Lung (tissue), 16 donors: Measurements from ENCODE around the gene GAA. TPM values are rescaled to one million over a fixed set of nuclear protein-coding genes. Genes with fewer than 3 reads are reported as not detected.
A peak's percentile ranks its signal among the peaks of the same experiment; 100 is the strongest.

ENCODE experiments used
- ATAC-seq: fragments of 200-7000 bp; cut with Tn5 transposase; one replicate; pipeline ENCODE4 v1.9.1; 2020; ENCODE audit warnings: moderate number of reproducible peaks; ENCODE audit not compliant: insufficient read depth, low FRiP score
- DNase-seq, 3 donors: peaks; one replicate each; pipeline ENCODE4 v3.0.0-alpha.2; 2013 to 2017
- H3K27ac ChIP-seq, 2 donors: one replicate each; pipeline ENCODE4 v1.5.1; 2013; ENCODE audit warnings: mild to moderate bottlenecking in 2 of 2, moderate library complexity in 2 of 2, control low read depth in 1 of 2, inconsistent platforms in 1 of 2, low read depth in 1 of 2, low read length in 1 of 2
- H3K27me3 ChIP-seq, 3 donors: one replicate each; pipeline ENCODE4 v1.5.1; 2013; ENCODE audit warnings: low read length in 2 of 3; ENCODE audit not compliant: control insufficient read depth in 3 of 3, insufficient read depth in 3 of 3
- H3K36me3 ChIP-seq, 4 donors: one replicate each; pipeline ENCODE4 v1.5.1; 2013; ENCODE audit warnings: low read length in 4 of 4, mild to moderate bottlenecking in 1 of 4, moderate library complexity in 1 of 4; ENCODE audit not compliant: control insufficient read depth in 4 of 4, insufficient read depth in 4 of 4
- H3K4me1 ChIP-seq, 5 donors: one replicate each; pipeline ENCODE4 v1.5.1; 2013; ENCODE audit warnings: low read length in 5 of 5, mild to moderate bottlenecking in 2 of 5, moderate library complexity in 1 of 5; ENCODE audit not compliant: control insufficient read depth in 5 of 5, insufficient read depth in 5 of 5
- H3K4me3 ChIP-seq: one replicate; pipeline ENCODE4 v1.5.1; 2013; ENCODE audit warnings: mild to moderate bottlenecking, control low read depth, moderate library complexity
- H3K9ac ChIP-seq, 2 donors: one replicate each; pipeline ENCODE4 v1.5.1; 2013; ENCODE audit warnings: low read length in 2 of 2, control low read depth in 1 of 2; ENCODE audit not compliant: insufficient read depth in 1 of 2
- H3K9me3 ChIP-seq, 4 donors: one replicate each; pipeline ENCODE4 v1.5.1; 2013; ENCODE audit warnings: low read length in 3 of 4, mild to moderate bottlenecking in 1 of 4, moderate library complexity in 1 of 4; ENCODE audit not compliant: control insufficient read depth in 4 of 4, insufficient read depth in 3 of 4
- CTCF ChIP-seq: IDR thresholded peaks from 2 replicates; pipeline ENCODE4 v1.5.1; 2012; ENCODE audit warnings: mild to moderate bottlenecking; ENCODE audit errors: control extremely low read depth, extremely low read depth
- WGBS, 2 donors: extraction: QIAGEN DNeasy Blood & Tissue Kit; methylation state at CpG; one replicate each; pipeline ENCODE4 v1.1.7; 2013; 5-methylcytosine and 5-hydroxymethylcytosine counted together
- long read RNA-seq, 5 donors: transcript quantifications; one replicate each; lab custom pipeline, GENCODE V29; 2026
- polyA plus RNA-seq, 2 donors: library from polyadenylated mRNA; stranded (reverse); fragments of 200-250 nt; gene quantifications; one replicate each; pipeline ENCODE4 v1.2.1, GENCODE V29; 2013
- total RNA-seq, 2 donors: library from RNA; depleted of rRNA in 1 of 2; stranded (reverse); fragments of >200 nt in 1 of 2; gene quantifications; one replicate each; pipeline ENCODE4 v1.2.1, GENCODE V29; 2014 to 2021
- donor health status: control.
- donor health status: control.
- donor health status: Bipolar disorder and iron deficiency.
- donor health status: healthy.
- donor health status: DM: yes; HTN: yes; CAD: no.

GAA gene
- 10 to 100 TPM; 30.5 to 83.6 TPM for total RNA-seq
- polyA plus RNA-seq, result 10 to 100 TPM; 52.5 to 88.6 TPM
- long read RNA-seq, donor 1, transcript GAA-202 (21 exons, 3,549 nt), result major isoform, 5 of 14 reads
- long read RNA-seq, donor 1, partial matches to known transcripts, result 7 of 14 reads
- long read RNA-seq, donor 1, other reads (novel, unspliced or antisense), result 0 of 14 reads
- long read RNA-seq, donor 2, partial matches to known transcripts, result 5 of 6 reads
- long read RNA-seq, donor 2, other reads (novel, unspliced or antisense), result 0 of 6 reads
- long read RNA-seq, donor 3, partial matches to known transcripts, result 0 of 1 reads
- long read RNA-seq, donor 3, other reads (novel, unspliced or antisense), result 0 of 1 reads
- long read RNA-seq, donor 4, partial matches to known transcripts, result 5 of 8 reads
- long read RNA-seq, donor 4, other reads (novel, unspliced or antisense), result 0 of 8 reads
- long read RNA-seq, donor 5, transcript GAA-202 (21 exons, 3,549 nt), result major isoform, 9 of 29 reads
- long read RNA-seq, donor 5, partial matches to known transcripts, result 19 of 29 reads
- long read RNA-seq, donor 5, other reads (novel, unspliced or antisense), result 0 of 29 reads

GRCh38 chr17:80101011-80101945 is at the start of gene GAA:
Gene GAA, plus strand, starts transcription at chr17:80101581. Its CDS starts 3,006 bp downstream, at chr17:80104587.
- peak; percentile 78 for TF ChIP-seq CTCF
- Histone ChIP-seq H3K27ac (peak within 1 kb of the TSS; percentile 88 to 91), H3K27me3 (no peaks in the 10 kb centered on the region), H3K36me3 (no peaks in the 10 kb centered on the region), H3K4me1 (peaks cover 0 to 28% (median 5%) of the 10 kb centered on the region in 5 donors), H3K4me3 (peak within 1 kb of the TSS; percentile 89), H3K9ac (peak within 1 kb of the TSS; percentile 55 to 84), H3K9me3 (peaks cover 0 to 1% (median 0%) of the 10 kb centered on the region in 4 donors)
- DNase-seq (peak; percentile 89 to 94 (median 91)), ATAC-seq (peak; percentile 92)
- WGBS, 2 donors, result 1% methylated on average over 80 to 114 of the region's 114 CpGs

GRCh38 chr17:80051681-80052080 is 49.7 kb upstream of the GAA start:
- DNase-seq (no peak), ATAC-seq (no peak)
- Histone ChIP-seq H3K9ac (no peak overlapping the region), H3K4me1 (peaks cover 0 to 5% (median 0%) of the 10 kb centered on the region in 5 donors), H3K4me3 (no peak overlapping the region), H3K9me3 (no peaks in the 10 kb centered on the region), H3K27me3 (no peaks in the 10 kb centered on the region), H3K36me3 (peaks cover 0 to 10% (median 2%) of the 10 kb centered on the region in 4 donors), H3K27ac (no peak overlapping the region)
- 94 to 96% methylated on average over 10 to 11 of the region's 11 CpGs for WGBS, 2 donors
- TF ChIP-seq CTCF, result no peak

- 92% methylated on average over 10 of the region's 10 CpGs for WGBS, 2 donors
- no peak overlapping the region for H3K27ac ChIP-seq
- no peak for DNase-seq
Observed at GRCh38 chr17:80053102-80053501, 48.3 kb upstream of the GAA start.

More at GRCh38 chr17:80053102-80053501, 48.3 kb upstream of the GAA start:
- Histone ChIP-seq H3K4me3 (no peak overlapping the region), H3K9me3 (no peaks in the 10 kb centered on the region), H3K4me1 (peaks cover 0 to 5% (median 0%) of the 10 kb centered on the region in 5 donors), H3K27me3 (no peaks in the 10 kb centered on the region), H3K36me3 (peaks cover 0 to 8% (median 2%) of the 10 kb centered on the region in 4 donors), H3K9ac (no peak overlapping the region)
- TF ChIP-seq CTCF, result no peak
- ATAC-seq, result no peak
